GM21576 (cell line): ENCODE data around the gene JUP.

Experiments used
- ATAC-seq: cut with Tn5 transposase; IDR thresholded peaks from one replicate; pipeline ENCODE4 v1.9.1; 2021; ENCODE audit warnings: mild to moderate bottlenecking, moderate library complexity; ENCODE audit not compliant: unreplicated experiment

JUP gene

GRCh38 chr17:41760878-41761277 is 25.6 kb downstream of the JUP start:
- no peak for ATAC-seq

GRCh38 chr17:41758601-41759000 is 27.9 kb downstream of the JUP start:
- ATAC-seq: no peak

GRCh38 chr17:41754066-41754465 is 32.4 kb downstream of the JUP start:
- no peak for ATAC-seq

GRCh38 chr17:41751288-41751687 is 35.2 kb downstream of the JUP start:
- ATAC-seq: no peak

- ATAC-seq: no peak
Measured at GRCh38 chr17:41750862-41751261, 35.6 kb downstream of the JUP start.

DNA sequence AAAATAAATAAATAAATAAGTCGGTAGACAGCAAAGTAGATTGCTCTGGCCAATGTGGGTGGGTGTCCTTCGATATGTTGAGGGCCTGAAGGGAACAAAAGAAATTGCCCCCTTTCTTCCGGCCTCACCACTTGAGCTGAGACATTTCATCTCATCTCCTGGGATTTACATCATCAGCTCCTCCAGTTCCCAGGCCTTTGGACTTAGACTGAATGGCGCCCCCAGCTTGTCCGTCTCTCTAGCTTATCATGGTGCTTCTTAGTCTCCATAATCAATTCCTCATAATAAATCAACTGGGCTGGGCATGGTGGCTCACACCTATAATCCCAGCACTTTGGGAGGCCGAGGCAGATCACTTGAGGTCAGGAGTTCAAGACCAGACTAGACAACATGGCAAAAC is 38.2 kb downstream of the JUP start:
- no peak for ATAC-seq

DNA sequence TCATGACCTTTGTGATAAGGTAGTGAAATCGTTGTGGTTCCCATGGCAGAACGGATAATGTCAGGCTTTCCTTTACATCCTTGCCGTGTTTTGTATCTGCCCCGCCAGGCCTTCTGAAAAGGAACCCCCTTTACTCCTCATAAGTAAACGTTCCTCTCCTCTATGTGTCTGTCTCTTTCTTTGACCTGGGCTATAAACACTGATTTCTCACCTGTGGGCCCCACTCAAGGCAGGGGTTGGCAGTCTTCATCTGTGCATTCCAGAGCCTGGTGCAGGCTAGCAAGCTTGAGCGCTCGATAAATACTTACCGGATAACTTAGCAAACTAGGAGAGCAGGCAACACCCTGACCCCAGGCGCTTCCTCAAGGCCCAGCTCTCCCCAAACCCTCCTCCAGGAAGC is 44.8 kb downstream of the JUP start:
- no peak for ATAC-seq

GRCh38 chr17:41740506-41740905 is 46.0 kb downstream of the JUP start:
- ATAC-seq: no peak

DNA sequence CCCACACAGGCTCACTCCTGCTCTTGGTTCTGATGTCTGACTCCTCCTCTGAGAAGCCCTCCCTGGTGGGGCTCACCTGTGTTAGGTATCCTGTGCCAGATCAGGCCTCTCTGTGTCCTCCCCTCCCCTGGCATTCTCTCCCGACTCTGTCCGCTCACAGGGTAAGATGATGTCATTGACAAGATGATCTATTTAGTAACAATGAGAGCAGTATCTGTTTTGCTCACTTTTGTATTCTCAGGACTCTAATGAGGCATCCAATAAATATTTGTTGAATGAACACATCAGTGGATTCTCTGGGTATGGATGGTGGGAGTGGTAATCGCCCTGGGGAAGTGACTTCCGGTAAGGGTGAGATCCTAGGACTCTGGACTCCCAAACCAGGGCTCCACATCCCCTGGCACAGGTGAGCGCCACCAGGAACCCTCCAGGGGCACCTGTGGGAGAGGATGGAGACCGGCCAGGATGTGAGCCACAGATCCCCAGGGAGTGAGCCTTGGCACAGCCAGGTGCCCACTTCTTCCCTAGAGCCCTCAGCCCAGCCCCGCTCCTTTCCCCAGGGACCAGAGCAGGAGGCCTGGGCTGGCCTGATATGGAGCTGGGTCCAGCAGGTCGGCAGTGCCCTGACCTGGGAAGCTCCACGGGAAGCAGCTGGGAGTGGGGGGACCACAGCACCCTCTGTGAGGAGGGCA is 46.7 kb downstream of the JUP start:
- no peak for ATAC-seq

DNA sequence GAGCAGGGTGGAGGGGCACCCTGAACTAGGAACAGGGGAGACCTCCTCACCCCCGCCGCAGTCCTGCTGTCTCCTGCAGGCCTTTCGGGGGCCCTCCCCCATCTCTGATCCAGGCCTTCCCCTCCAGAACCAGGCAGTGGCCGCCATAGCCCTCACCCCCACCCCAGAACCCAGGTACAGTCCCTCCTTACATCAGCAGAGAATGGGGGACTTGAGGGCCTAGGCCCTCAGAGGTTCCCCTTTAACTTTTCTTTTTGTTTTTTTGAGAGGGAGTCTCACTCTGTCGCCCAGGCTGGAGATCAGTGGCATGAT is 47.8 kb downstream of the JUP start:
- no peak for ATAC-seq

DNA sequence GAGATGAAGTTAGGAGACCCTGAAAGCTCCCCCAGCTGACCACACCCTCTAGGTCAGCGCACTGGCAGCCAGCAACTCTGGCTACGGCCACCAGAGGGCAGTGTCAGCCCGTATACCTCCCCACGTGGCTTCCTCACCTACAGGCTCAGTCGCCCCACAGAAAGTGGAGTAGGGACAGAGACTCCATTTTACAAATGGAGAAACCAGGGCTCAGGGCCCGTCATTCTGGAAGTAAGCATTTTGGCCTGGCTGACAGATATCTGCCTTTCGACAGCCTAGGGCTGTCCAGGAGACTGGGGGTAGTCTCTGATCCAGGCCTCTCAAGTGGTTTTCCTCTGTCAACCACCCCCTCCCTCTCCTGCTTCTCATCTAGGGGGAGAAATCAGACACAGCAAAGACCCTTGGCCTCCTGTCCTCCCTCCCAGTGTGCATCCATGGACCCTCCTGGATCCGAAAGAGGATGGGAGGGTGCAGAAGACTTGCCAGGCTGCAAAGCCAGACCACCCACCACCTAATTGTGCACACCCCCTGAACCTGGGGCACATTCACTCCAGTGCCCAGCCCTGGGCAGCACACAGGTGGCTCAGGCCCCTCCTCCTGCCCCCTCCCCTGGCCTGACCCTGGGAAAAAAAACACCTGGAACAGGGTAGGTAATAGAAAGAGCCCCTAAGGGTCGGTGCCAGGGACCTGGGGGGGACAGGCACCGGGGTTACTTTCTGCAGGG is 48.3 kb downstream of the JUP start:
- ATAC-seq: no peak

DNA sequence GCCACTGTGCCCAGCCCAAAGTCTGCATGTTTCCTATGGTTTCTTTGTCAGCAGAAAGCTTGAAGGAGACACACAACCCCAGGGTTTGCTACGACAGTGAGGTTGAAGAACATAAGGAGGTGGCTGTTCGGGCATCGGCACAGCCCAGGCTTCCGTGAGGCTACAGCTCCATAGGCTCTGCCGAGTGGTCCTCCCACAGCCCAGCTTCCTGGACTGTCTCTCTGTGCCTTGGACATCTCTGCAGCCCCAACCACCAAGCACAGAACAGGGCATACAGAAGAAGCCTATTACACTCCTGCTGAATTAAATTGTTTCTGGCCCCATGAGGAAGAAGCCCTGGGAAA is 48.9 kb downstream of the JUP start:
- ATAC-seq: no peak

GRCh38 chr17:41736983-41737679 is 49.4 kb downstream of the JUP start:
- no peak for ATAC-seq

DNA sequence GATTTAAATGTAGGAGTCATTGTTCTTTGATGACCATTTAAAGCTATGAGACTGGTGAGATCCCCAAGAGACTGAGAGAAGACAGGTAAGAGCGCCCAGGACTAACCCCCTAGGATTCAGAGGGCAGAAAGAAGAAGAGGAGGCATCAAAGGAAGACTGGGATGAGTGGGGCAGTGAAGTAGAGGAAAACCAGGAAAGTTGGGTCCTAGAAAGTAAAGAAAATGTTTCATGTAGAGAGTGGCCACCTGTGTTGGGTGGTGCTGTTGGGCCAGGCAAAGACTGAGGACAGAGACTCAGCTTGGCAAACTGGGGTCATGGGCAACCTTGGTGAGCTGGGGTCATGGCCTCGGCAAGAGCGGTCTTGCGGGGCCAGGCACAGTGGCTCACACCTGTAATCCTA is 50.8 kb downstream of the JUP start:
- no peak for ATAC-seq

DNA sequence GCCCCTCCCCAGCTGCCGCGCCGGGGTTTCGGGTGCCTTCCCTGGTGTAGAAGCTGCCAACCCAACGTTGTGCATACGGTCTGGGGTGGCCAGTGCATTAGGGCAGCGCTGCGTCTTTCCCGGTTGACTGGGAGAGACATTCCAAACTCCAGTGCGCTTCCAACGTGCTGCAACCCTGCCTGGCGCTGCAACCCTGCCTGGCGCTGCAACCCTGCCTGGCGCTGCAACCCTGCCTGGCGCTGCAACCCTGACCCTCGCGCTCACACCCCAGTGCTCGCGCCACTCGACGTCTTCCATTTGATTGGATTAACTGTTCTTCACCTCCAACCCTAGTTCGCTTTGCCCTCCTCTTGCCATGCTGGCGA is 51.6 kb downstream of the JUP start:
- ATAC-seq: no peak

GRCh38 chr17:41734139-41734948 is 52.2 kb downstream of the JUP start, which contains the start of gene HAP1:
Gene HAP1, minus strand, starts transcription at chr17:41734643. Its CDS starts 9 bp downstream, at chr17:41734634.
- ATAC-seq: no peak

- no peak for ATAC-seq
Measured at GRCh38 chr17:41733348-41734138, 53.0 kb downstream of the JUP start.

GRCh38 chr17:41731836-41732235 is 54.7 kb downstream of the JUP start:
- ATAC-seq: no peak

DNA sequence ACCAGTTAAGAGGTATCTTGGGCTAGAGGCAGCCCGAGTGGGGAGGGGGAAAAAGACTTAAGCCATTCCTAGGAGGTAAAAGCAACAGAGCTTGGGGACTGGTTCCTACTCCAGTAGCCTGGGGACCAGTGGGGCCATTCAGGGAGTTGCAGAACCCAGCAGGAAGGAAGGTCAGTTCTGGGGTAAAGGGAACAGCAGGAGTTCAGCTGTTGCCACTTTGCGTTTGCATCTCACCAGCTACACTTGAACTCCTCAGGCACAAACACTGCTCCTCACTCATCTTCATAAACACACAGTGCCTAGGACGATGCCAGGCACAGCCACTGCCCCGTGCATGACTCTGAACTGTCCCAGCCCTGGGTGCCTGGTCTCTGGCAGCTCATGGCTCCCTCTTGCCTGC is 56.0 kb downstream of the JUP start:
- ATAC-seq: no peak

- ATAC-seq: no peak
Measured at GRCh38 chr17:41728056-41728455, 58.5 kb downstream of the JUP start.

DNA sequence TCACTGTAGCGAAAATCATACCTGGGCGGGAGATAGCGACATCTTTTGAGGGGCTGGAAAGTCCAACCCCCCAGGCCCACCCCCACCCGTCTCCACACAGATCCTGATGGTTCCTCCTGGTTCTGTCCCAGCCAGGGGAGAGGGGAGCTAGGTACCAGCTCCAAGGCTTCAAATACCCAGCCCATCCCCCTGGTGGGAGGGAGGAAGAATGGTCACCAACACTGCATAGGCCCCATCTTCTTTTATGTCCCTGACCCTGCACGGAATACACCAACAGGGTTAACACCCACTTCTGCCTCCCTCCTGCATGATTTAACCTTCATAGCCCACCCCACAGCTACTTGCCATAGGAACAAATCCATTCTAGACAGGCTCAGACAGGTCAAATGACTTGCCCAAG is 61.4 kb downstream of the JUP start:
- no peak for ATAC-seq
